GF-D8 (cell line): ENCODE measurements around the gene BABAM2.

Experiments used
- DNase-seq: peaks from one replicate; lab custom pipeline; 2025; lab: John Stamatoyannopoulos, UW

Gene BABAM2

GRCh38 chr2:28163627-28164279 is 273.2 kb downstream of the BABAM2 start:
- no peak for DNase-seq

DNA sequence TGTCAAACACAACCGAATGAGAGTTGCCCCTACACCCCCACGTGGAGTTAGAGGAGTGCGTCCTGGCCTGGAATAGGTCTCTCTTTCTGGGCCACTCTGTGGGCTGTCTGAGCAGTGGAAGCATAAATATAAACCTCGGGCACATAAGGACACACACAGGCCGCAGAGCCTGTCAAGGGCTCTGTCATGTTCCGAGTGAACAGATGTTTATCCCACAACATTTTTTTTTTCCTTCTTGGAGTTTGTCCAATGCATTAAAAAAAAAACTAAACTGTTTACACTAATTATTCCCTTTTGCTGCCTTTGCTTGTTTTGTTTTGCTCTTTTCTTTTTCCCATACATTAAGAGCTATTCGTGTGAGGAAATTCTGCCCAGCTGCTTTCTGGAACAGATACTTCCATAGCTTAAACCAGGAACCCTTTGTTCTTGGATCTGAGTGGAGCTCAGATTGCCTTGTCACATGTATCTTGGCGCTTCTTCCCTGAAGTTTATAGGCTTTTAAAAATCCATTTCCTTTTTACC is 273.8 kb downstream of the BABAM2 start:
- DNase-seq: no peak

GRCh38 chr2:28165087-28165635 is 274.6 kb downstream of the BABAM2 start:
- no peak for DNase-seq

DNA sequence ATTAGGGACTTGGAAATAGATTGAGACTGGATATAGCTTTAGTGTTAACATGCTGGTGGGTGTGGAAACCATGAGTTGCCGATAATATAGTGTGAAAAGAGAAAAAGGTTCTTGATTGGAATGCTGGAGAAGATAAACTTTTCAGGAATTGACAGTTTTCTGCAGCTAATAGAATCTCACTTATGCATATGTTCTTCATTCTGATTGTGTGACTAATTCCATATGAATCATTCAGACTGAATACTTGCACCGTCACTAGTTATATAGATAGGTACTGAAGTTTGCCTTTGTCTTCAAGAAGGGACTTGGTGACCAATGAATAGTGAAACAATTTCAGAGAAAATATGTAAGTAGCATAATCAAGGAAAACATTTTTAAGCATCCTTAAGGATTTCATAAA is 276.4 kb downstream of the BABAM2 start:
- DNase-seq: no peak

DNA sequence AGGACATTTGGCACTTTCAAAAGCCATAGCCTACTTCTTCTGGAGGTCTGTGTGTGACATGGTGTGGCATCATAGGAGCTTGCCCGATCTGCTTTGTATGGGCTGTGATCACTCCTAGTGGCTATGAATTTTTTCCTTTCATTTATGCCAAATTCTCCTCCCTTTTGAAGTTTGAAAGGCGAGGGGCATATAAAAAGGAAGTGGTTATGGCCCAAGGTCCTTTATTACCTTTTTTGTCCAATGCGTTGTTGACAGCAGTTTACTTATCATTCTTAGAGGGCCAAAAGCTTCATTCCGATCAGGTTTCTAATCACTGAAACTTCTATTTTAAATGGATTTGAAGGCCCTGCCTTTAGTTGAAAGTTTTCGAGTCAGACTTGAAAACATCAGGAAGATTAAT is 277.8 kb downstream of the BABAM2 start:
- DNase-seq: no peak

- DNase-seq: no peak
These were observed 279.0 kb downstream of the BABAM2 start for GRCh38 chr2:28169492-28169891.

- DNase-seq: no peak
These were observed 281.8 kb downstream of the BABAM2 start for GRCh38 chr2:28172114-28172898.

DNA sequence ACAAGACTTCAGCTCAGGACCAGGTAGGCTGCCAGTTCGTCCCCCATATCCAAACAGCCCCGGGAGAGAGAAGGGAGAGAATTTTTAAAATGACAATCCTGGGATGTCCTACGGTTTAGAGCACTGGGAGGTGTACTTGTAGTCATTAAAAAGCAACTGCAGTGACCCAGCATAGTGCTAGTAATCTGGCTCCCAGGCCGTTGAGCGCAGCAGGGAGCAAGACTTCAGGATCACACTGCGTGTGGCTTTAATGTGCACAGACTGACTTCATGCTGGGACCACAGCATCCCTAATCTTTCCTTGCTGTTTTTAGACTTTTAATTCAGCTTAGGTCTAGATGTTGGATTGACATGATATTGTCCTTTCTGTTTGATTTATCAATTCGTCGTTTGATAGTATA is 282.8 kb downstream of the BABAM2 start:
- no peak for DNase-seq

DNA sequence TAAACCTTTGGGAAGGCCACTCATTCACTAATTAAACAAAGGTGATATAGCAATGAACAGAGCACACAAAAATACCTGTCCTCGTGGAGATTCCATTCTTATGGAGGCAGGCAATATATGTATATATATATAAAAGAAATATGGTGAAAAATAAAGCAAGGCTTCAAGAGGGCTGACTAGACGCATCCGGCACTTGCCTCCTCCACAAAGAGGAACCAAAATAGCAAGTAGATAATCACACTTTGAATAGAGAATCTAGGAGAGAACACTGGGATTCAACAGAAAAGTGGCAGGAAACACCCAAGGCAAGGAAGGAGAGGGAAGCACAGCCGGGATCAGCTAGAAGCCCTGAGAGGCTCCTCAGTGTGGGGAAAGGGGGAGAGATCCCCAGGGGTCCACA is 283.7 kb downstream of the BABAM2 start:
- no peak for DNase-seq

GRCh38 chr2:28175028-28175427 is 284.5 kb downstream of the BABAM2 start:
- no peak for DNase-seq

GRCh38 chr2:28178946-28179345 is 288.4 kb downstream of the BABAM2 start:
- peak; percentile 12 for DNase-seq

GRCh38 chr2:28181801-28182200 is 291.3 kb downstream of the BABAM2 start:
- no peak for DNase-seq

- DNase-seq: no peak
These were observed 291.8 kb downstream of the BABAM2 start for GRCh38 chr2:28182348-28182747.

GRCh38 chr2:28185153-28185552 is 294.6 kb downstream of the BABAM2 start:
- no peak for DNase-seq

- no peak for DNase-seq
These were observed 295.4 kb downstream of the BABAM2 start for GRCh38 chr2:28185891-28186290.

GRCh38 chr2:28187186-28187585 is 296.7 kb downstream of the BABAM2 start:
- no peak for DNase-seq

DNA sequence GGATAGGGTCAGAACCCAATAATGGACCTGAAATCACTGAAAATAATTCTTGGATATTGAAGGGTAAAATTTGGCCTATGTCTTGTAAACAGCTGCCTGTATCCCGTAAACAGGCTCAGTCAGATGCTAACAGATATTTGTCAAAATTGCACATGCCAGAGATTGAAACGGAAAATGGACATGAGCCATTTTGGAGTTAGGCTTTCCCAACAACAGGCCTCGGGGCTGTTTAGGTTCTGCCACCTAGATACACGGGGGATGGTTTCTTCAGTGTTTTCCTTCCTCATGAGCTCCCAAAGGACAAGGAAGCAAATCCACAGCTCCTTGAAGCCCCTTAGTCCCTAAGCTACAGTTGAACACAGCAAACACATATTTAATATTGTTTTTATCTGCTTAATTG is 297.9 kb downstream of the BABAM2 start:
- DNase-seq: no peak

- DNase-seq: peak; percentile 13
These were observed 303.3 kb downstream of the BABAM2 start for GRCh38 chr2:28193630-28194403.

DNA sequence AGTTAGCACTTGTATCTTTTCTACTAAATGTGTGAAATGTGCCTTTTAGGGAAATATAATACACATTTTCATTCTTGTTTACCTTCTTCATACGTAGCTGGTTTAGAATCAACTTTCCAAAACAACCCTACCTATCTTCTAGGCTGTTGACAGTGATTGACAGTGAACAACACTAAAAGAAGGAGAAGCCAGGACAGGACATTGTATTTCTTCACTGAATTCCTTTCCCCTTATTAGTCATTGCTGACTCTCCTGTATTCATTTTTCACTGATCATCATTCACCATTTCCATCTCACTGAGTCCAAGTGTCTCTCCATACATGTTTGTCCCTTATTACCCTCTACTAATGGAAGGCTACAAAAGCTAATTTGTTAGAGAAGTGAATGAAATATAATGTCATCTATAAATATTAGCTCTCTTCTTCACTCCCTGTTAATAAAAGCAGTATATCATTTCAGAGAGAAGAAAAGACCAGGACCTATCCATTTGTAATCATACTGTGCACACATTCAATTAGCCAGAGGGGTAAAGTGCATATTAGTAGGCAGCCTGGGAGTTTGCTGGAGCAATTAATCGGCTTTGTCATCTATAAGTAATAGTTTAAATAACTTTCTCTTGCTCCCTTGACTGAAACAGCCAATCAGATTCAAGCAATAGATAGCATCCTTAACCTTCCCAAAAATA is 309.6 kb downstream of the BABAM2 start:
- DNase-seq: no peak

DNA sequence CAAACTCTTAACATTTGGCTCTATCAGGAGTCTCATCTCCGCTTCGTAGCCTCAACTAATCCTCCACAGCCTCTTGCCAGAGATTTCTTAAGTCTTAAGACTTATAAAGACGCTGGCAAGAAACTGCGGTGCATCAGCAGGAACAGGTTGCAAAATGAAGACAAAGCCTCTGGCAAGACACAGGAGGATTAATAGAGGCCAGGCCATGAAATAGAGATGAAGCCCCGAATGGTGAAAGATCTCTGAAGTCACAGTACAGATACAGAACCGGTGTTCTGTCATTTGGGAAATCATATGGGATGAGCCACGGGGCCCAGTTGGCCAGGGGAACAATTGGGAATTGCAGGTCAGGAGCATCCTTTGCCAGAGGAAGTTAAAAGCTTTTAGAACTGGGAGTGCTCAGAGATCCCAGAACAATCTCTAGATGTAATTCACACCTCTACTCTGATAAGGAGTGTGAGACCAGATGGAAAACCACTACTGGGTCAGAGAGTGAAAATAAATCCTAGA is 311.2 kb downstream of the BABAM2 start:
- no peak for DNase-seq

GRCh38 chr2:28202719-28203118 is 312.2 kb downstream of the BABAM2 start:
- DNase-seq: no peak

DNA sequence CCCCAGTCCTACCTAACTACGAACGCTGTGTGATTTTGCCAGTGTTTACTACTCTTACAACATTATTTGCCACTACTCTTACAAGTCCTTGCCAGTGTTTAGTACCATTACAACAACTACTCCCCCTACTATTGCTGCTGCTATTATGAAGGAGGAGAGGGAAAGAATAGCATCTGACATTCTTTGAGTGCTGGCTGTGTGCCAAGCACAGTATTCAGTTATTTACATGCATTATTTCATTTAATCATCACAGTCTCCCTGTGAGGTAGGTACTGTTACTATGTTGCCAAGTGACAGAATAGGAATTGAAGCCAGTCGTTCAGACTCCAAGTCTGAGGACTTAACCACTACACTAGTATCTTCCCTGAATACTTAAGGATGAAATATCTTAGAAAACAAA is 316.2 kb downstream of the BABAM2 start:
- DNase-seq: no peak
